SK-N-SH (cell line): Measurements from ENCODE around the gene TMEM190. TPM values are rescaled to one million over a fixed set of nuclear protein-coding genes. Genes with fewer than 3 reads are reported as not detected.

Experiments used
- CTCF ChIA-PET: fragments of 300-600, 350-600 bp; formaldehyde crosslinking; extraction: SDS; loops from one replicate; lab custom pipeline; 2021; lab: Yijun Ruan, JAX
- POLR2A ChIA-PET: fragments of 350-600 bp; sonication (Branson Sonifier 250); formaldehyde crosslinking; extraction: SDS; loops from one replicate; lab custom pipeline; 2020; ENCODE audit warnings: antibody characterized with exemption, inconsistent platforms; lab: Yijun Ruan, JAX
- DNase-seq: peaks from one replicate; pipeline ENCODE4 v3.0.0; 2012
- H2AFZ ChIP-seq: fragments of 200-600 bp; sonication (generic); 2 replicates; pipeline ENCODE4 v1.8.1; 2016; ENCODE audit warnings: antibody characterized with exemption, mild to moderate bottlenecking, low read depth
- H3F3A ChIP-seq: fragments of 200-600 bp; sonication (generic); replicated peaks from 2 replicates; pipeline ENCODE3; 2016; ENCODE audit warnings: antibody characterized with exemption, mild to moderate bottlenecking; ENCODE audit not compliant: insufficient read depth
- H3K27ac ChIP-seq, 2 experiments: fragments of 200-500 bp in 1 of 2; fragments of 200-600 bp in 1 of 2; sonication (Bioruptor generic) in 1 of 2; sonication (generic), shearing (Covaris generic) in 1 of 2; 2 replicates each; pipeline versions ENCODE4 v1.5.1 to v1.6.1; 2014 to 2016; ENCODE audit warnings: low read depth in 2 of 2, inconsistent platforms in 1 of 2, low read length in 1 of 2, mild to moderate bottlenecking in 1 of 2, mixed read lengths in 1 of 2
- H3K27me3 ChIP-seq: fragments of 200-600 bp; sonication (generic), shearing (Covaris generic); 2 replicates; pipeline ENCODE4 v1.6.1; 2016; ENCODE audit warnings: mixed run types; ENCODE audit not compliant: insufficient read depth
- H3K36me3 ChIP-seq, 2 experiments: fragments of 200-500 bp in 1 of 2; fragments of 200-600 bp in 1 of 2; sonication (Bioruptor generic) in 1 of 2; sonication (generic) in 1 of 2; replicated peaks in 1 of 2; 2 replicates each; pipeline versions ENCODE3 to v1.5.1; 2014 to 2016; ENCODE audit warnings: low read length in 1 of 2, mild to moderate bottlenecking in 1 of 2; ENCODE audit not compliant: insufficient read depth in 2 of 2, control insufficient read depth in 1 of 2
- H3K4me1 ChIP-seq, 2 experiments: fragments of 200-500 bp in 1 of 2; fragments of 200-600 bp in 1 of 2; sonication (Bioruptor generic) in 1 of 2; sonication (generic), shearing (Covaris generic) in 1 of 2; 2 replicates each; pipeline versions ENCODE4 v1.5.1 to v1.6.1; 2014 to 2016; ENCODE audit warnings: low read depth in 1 of 2, low read length in 1 of 2, mixed run types in 1 of 2; ENCODE audit not compliant: insufficient read depth in 2 of 2, control insufficient read depth in 1 of 2
- H3K4me2 ChIP-seq: fragments of 200-600 bp; sonication (generic), shearing (Covaris generic); 2 replicates; pipeline ENCODE4 v1.6.1; 2017; ENCODE audit warnings: mixed run types
- H3K4me3 ChIP-seq, 2 experiments: fragments of 200-500 bp in 1 of 2; fragments of 200-600 bp in 1 of 2; sonication (Bioruptor generic) in 1 of 2; sonication (generic), shearing (Covaris generic) in 1 of 2; 2 replicates each; pipeline versions ENCODE4 v1.5.1 to v1.8.1; 2014 to 2016; ENCODE audit warnings: low read depth in 2 of 2, inconsistent platforms in 1 of 2, low read length in 1 of 2, mild to moderate bottlenecking in 1 of 2, mixed read lengths in 1 of 2, moderate library complexity in 1 of 2
- H3K79me2 ChIP-seq: fragments of 200-600 bp; sonication (generic); 2 replicates; pipeline ENCODE4 v1.8.1; 2017; ENCODE audit warnings: mild to moderate bottlenecking; ENCODE audit not compliant: insufficient read depth
- H3K9ac ChIP-seq: fragments of 200-600 bp; sonication (generic); 2 replicates; pipeline ENCODE4 v1.6.1; 2017; ENCODE audit warnings: mixed run types
- H3K9me2 ChIP-seq: fragments of 200-600 bp; sonication (generic); 2 replicates; pipeline ENCODE4 v1.6.1; 2017; ENCODE audit warnings: mixed run types
- H3K9me3 ChIP-seq: fragments of 200-600 bp; sonication (generic); 2 replicates; pipeline ENCODE4 v1.6.1; 2017; ENCODE audit warnings: mixed run types, mild to moderate bottlenecking, moderate library complexity
- H4K20me1 ChIP-seq: fragments of 200-600 bp; sonication (generic); 2 replicates; pipeline ENCODE4 v1.6.1; 2017; ENCODE audit warnings: mild to moderate bottlenecking, mixed run types; ENCODE audit not compliant: insufficient read depth
- GATA2 ChIP-seq: sonication (generic); formaldehyde crosslinking; IDR thresholded peaks from 2 replicates; pipeline ENCODE4 v1.5.0; 2020; ENCODE audit warnings: mild to moderate bottlenecking, missing genetic modification reagents
- JUND ChIP-seq: IDR thresholded peaks from 2 replicates; pipeline ENCODE4 v1.4.0; 2012
- MAX ChIP-seq: IDR thresholded peaks from 2 replicates; pipeline ENCODE4 v1.4.0; 2012; ENCODE audit warnings: low read depth
- NRF1 ChIP-seq: IDR thresholded peaks from 2 replicates; pipeline ENCODE4 v1.6.1; 2012; ENCODE audit warnings: low read depth, mild to moderate bottlenecking, low read length
- POLR2AphosphoS5 ChIP-seq: IDR thresholded peaks from 2 replicates; pipeline ENCODE4 v1.6.1; 2012; ENCODE audit warnings: low read depth, low read length
- RAD21 ChIP-seq: IDR thresholded peaks from 2 replicates; pipeline ENCODE4 v1.6.1; 2012; ENCODE audit warnings: mild to moderate bottlenecking, low read length
- REST ChIP-seq: IDR thresholded peaks from 2 replicates; pipeline ENCODE4 v1.6.1; 2012; ENCODE audit warnings: mild to moderate bottlenecking, low read depth, low read length, moderate library complexity
- RXRA ChIP-seq: IDR thresholded peaks from 2 replicates; pipeline ENCODE4 v1.4.0; 2012; ENCODE audit warnings: low read depth, mild to moderate bottlenecking, borderline replicate concordance
- SIN3A ChIP-seq: IDR thresholded peaks from 2 replicates; pipeline ENCODE4 v1.6.1; 2012; ENCODE audit warnings: low read depth, mild to moderate bottlenecking, low read length, moderate library complexity, borderline replicate concordance
- SMC3 ChIP-seq: IDR thresholded peaks from 2 replicates; pipeline ENCODE4 v1.6.1; 2012; ENCODE audit warnings: low read depth, low read length, improper control_type of control experiment
- USF2 ChIP-seq: fragments of 150-350 bp; IDR thresholded peaks from 2 replicates; pipeline ENCODE4 v1.6.1; 2017; ENCODE audit warnings: antibody characterized with exemption, low read length, low read depth, borderline replicate concordance
- WGBS: methylation state at CpG from one replicate; pipeline ENCODE4 v1.1.6; 2017; ENCODE audit warnings: low lambda C conversion rate; 5-methylcytosine and 5-hydroxymethylcytosine counted together
- polyA plus RNA-seq, 3 experiments: library from polyadenylated mRNA; depleted of rRNA; stranded (reverse); fragments of >200 nt; gene quantifications; 2 replicates each; pipeline ENCODE4 v1.2.3, GENCODE V29; 2012

Gene TMEM190
- polyA plus RNA-seq, 1 of the 3 experiments (the other 2 are of a cell fraction), result 0.77 TPM

GRCh38 chr19:55352549-55353145 is 24.0 kb upstream of the TMEM190 start:
- peaks cover 0 to 17% of the 10 kb centered on the region in 2 experiments; a peak in 1 of 4 replicates for H3K4me1 ChIP-seq
- POLR2A ChIA-PET, result interaction anchor here (1.6 to 1.7 kb wide), 2 partner anchors 13 to 31 kb away, joined by 5 to 7 read pairs; partner anchors contain the start of genes KMT5C and TMEM238
- no peak overlapping the region for H3K27ac ChIP-seq
- no peak overlapping the region for H3K4me2 ChIP-seq
- no peaks in the 10 kb centered on the region for H3K9me2 ChIP-seq
- H3K27me3 ChIP-seq, result peaks cover 38% of the 10 kb centered on the region
- no peaks in the 10 kb centered on the region for H3K9me3 ChIP-seq
- no peaks in the 10 kb centered on the region for H4K20me1 ChIP-seq
- H3K36me3 ChIP-seq, result no peaks in the 10 kb centered on the region
- CTCF ChIA-PET, result interaction anchor here (1.0 to 2.5 kb wide), 5 partner anchors 8 to 51 kb away, joined by 3 to 9 read pairs (median 3); partner anchors contain the start of genes KMT5C and TMEM238
- H2AFZ ChIP-seq, result no peak overlapping the region
- no peaks in the 10 kb centered on the region for H3K79me2 ChIP-seq
- no peak for TF ChIP-seq RAD21
- TF ChIP-seq POLR2AphosphoS5, result no peak
- no peak for TF ChIP-seq NRF1
- TF ChIP-seq USF2, result no peak
- TF ChIP-seq SMC3, result no peak
- no peak for TF ChIP-seq REST
- TF ChIP-seq MAX, result no peak
- no peak for TF ChIP-seq RXRA
- no peak for TF ChIP-seq GATA2 (CRISPR knock-in tag)
- no peak overlapping the region for H3K4me3 ChIP-seq
- H3K9ac ChIP-seq, result no peak overlapping the region
- 42% methylated on average over 24 of the region's 25 CpGs for WGBS
- DNase-seq, result no peak
- peaks cover 14% of the 10 kb centered on the region for H3F3A ChIP-seq

- H3K36me3 ChIP-seq, result no peaks in the 10 kb centered on the region
- no peaks in the 10 kb centered on the region for H3K9me3 ChIP-seq
- H3K27me3 ChIP-seq, result peaks cover 38% of the 10 kb centered on the region
- 11% methylated on average over 13 of the region's 24 CpGs for WGBS
- H3K9ac ChIP-seq, result no peak overlapping the region
- DNase-seq, result no peak
- no peak for TF ChIP-seq JUND
- TF ChIP-seq SIN3A, result no peak
- no peak for TF ChIP-seq USF2
- H2AFZ ChIP-seq, result no peak overlapping the region; the same call in 1 of the 2 replicates
- no peaks in the 10 kb centered on the region for H4K20me1 ChIP-seq
- ChIA-PET CTCF (interaction anchor here (1.0 to 2.5 kb wide), 3 partner anchors 9 to 52 kb away, joined by 3 to 9 read pairs (median 6); partner anchors contain the start of gene KMT5C), POLR2A (interaction anchor here (1.6 to 1.7 kb wide), 2 partner anchors 14 to 31 kb away, joined by 5 to 7 read pairs; partner anchors contain the start of genes KMT5C and TMEM238)
- no peaks in the 10 kb centered on the region for H3K9me2 ChIP-seq
- peaks cover 12% of the 10 kb centered on the region for H3F3A ChIP-seq
- H3K79me2 ChIP-seq, result no peaks in the 10 kb centered on the region
- H3K27ac ChIP-seq, result no peak overlapping the region
- H3K4me2 ChIP-seq, result peak overlapping the region; percentile 95
- peak overlapping the region; percentile 49 to 59 for H3K4me3 ChIP-seq
- H3K4me1 ChIP-seq, result peaks cover 0 to 17% of the 10 kb centered on the region in 2 experiments; a peak in 1 of 4 replicates
Observed at GRCh38 chr19:55353356-55353802, 23.2 kb upstream of the TMEM190 start.
